ENCODE results near the gene TGFB2.

DNA sequence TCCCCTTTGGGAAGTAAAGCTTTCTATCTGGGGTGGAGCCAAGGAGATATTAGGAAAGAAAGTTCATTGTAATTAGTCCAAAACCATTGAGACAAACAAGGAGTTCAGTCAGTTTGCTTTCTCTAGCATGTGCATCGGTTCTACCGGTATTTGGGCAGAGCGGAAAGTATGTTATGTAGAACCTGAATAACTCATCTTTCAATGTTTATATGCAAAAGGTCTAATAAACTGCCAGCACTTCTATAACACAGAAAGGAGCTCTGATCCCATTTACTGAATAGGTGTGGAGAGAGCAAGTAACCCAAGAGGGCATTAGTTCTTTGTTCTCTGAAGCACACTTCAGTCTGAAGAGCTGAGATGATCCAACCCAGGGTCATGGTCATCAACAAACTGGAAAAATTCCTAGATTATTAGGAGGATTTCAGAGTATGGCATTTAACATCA lies 3.5 kb downstream of the TGFB2 start:
- TF ChIP-seq, protein P1, sequence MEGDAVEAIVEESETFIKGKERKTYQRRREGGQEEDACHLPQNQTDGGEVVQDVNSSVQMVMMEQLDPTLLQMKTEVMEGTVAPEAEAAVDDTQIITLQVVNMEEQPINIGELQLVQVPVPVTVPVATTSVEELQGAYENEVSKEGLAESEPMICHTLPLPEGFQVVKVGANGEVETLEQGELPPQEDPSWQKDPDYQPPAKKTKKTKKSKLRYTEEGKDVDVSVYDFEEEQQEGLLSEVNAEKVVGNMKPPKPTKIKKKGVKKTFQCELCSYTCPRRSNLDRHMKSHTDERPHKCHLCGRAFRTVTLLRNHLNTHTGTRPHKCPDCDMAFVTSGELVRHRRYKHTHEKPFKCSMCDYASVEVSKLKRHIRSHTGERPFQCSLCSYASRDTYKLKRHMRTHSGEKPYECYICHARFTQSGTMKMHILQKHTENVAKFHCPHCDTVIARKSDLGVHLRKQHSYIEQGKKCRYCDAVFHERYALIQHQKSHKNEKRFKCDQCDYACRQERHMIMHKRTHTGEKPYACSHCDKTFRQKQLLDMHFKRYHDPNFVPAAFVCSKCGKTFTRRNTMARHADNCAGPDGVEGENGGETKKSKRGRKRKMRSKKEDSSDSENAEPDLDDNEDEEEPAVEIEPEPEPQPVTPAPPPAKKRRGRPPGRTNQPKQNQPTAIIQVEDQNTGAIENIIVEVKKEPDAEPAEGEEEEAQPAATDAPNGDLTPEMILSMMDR (conservative IDR thresholded peaks at IDR 0.05; ENCODE audit: low read length), result no peak
- no peak for TF ChIP-seq EZH2phosphoT487 (IDR thresholded peaks at IDR 0.05; ENCODE audit: borderline replicate concordance, low read depth, low read length)
